ENCODE measurements around the gene LYZ.

- TF ChIP-seq CTCF (IDR thresholded peaks at IDR 0.05; ENCODE audit: insufficient read depth, low read length) = no peak
- no peak for TF ChIP-seq POLR2AphosphoS5 (IDR thresholded peaks at IDR 0.05; ENCODE audit: low read depth)
- no peak for TF ChIP-seq GABPA (IDR thresholded peaks at IDR 0.05; ENCODE audit: low read depth)
- TF ChIP-seq REST (IDR thresholded peaks at IDR 0.05; ENCODE audit: insufficient replicate concordance, low read depth) = no peak
Measured at GRCh38 chr12:69338936-69339335, 9.2 kb upstream of the LYZ start.
